HG03175 (cell line): ENCODE results near the gene PITX1.
"Not testable (repeated sequence)": the region's sequence is repeated elsewhere in the genome, so short reads cannot be mapped to it uniquely, and the experiment has no call there.

ENCODE experiments used
- ATAC-seq: cut with Tn5 transposase; IDR thresholded peaks from one replicate; pipeline ENCODE4 v1.9.1; 2021; ENCODE audit warnings: mild to moderate bottlenecking, moderate library complexity; ENCODE audit not compliant: unreplicated experiment

PITX1 gene

GRCh38 chr5:135011355-135012032 is 22.5 kb downstream of the PITX1 start:
- no peak for ATAC-seq

- no peak for ATAC-seq
Observed at GRCh38 chr5:135010502-135011354, 23.3 kb downstream of the PITX1 start.

- ATAC-seq, result no peak
Observed at GRCh38 chr5:135009736-135010501, 24.1 kb downstream of the PITX1 start.

- ATAC-seq, result no peak
Observed at GRCh38 chr5:135008981-135009735, 24.9 kb downstream of the PITX1 start.

GRCh38 chr5:135008556-135008955 is 25.5 kb downstream of the PITX1 start:
- no peak for ATAC-seq

- ATAC-seq, result no peak
Observed at GRCh38 chr5:135007749-135008363, 26.2 kb downstream of the PITX1 start.

GRCh38 chr5:135007305-135007704 is 26.7 kb downstream of the PITX1 start:
- ATAC-seq, result no peak

GRCh38 chr5:135005076-135005475 is 29.0 kb downstream of the PITX1 start:
- no peak for ATAC-seq

- ATAC-seq, result no peak
Observed at GRCh38 chr5:135004376-135004775, 29.7 kb downstream of the PITX1 start.

GRCh38 chr5:134998068-134998467 is 36.0 kb downstream of the PITX1 start:
- not testable (repeated sequence) for ATAC-seq

- no peak for ATAC-seq
Observed at GRCh38 chr5:134997015-134997414, 37.0 kb downstream of the PITX1 start.

- ATAC-seq, result no peak
Observed at GRCh38 chr5:134995850-134996402, 38.1 kb downstream of the PITX1 start.

- no peak for ATAC-seq
Observed at GRCh38 chr5:134994560-134995156, 39.4 kb downstream of the PITX1 start.

- ATAC-seq, result no peak
Observed at GRCh38 chr5:134993161-134993560, 40.9 kb downstream of the PITX1 start.

- no peak for ATAC-seq
Observed at GRCh38 chr5:134992148-134992547, 41.9 kb downstream of the PITX1 start.

GRCh38 chr5:134990183-134990582 is 43.8 kb downstream of the PITX1 start:
- not testable (repeated sequence) for ATAC-seq

- no peak for ATAC-seq
Observed at GRCh38 chr5:134989266-134989830, 44.7 kb downstream of the PITX1 start.

- ATAC-seq, result no peak
Observed at GRCh38 chr5:134982230-134982629, 51.8 kb downstream of the PITX1 start.

GRCh38 chr5:134979416-134979815 is 54.6 kb downstream of the PITX1 start:
- ATAC-seq, result no peak
